ENCODE measurements around the gene BPIFB2.
"Not testable (repeated sequence)": the region's sequence is repeated elsewhere in the genome, so short reads cannot be mapped to it uniquely, and the experiment has no call there.

BPIFB2 gene

DNA sequence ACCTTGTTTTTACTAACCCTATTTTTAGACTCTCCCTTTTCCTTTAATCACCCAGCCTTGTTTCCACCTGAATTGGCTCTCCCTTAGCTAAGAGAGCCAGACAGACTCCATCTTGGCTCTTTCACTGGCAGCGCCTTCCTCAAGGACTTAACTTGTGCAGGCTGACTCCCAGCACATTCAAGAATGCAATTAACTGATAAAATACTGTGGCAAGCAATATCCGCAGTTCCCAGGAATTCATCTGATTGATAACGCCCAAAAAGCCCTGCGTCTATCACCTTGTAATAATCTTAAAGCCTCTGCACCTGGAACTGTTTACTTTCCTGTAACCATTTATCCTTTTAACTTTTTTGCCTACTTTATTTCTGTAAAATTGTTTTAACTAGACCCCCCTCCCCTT is 32.4 kb upstream of the BPIFB2 start:
- H2BK15ac ChIP-seq (ENCODE audit: low read depth, poor library complexity, severe bottlenecking); DNase-seq; H3K4me3 ChIP-seq (ENCODE audit: insufficient read depth in 1 of 2, low read depth in 1 of 2, low read length in 2 of 2); H2AK5ac ChIP-seq (ENCODE audit: low read length, severe bottlenecking); H3K14ac ChIP-seq (ENCODE audit: low read length in 2 of 2); H2BK12ac ChIP-seq (ENCODE audit: low read length in 2 of 2); H3K36me3 ChIP-seq (ENCODE audit: control insufficient read depth in 1 of 2, insufficient read depth in 2 of 2, low read depth in 1 of 2, low read length in 2 of 2); H3K79me1 ChIP-seq (replicated peaks; ENCODE audit: low read length, poor library complexity, severe bottlenecking); H3K9me3 ChIP-seq (ENCODE audit: control insufficient read depth, low read length); H3K27ac ChIP-seq (ENCODE audit: low read length, poor library complexity, severe bottlenecking); H2AFZ ChIP-seq (ENCODE audit: low read depth, low read length); H2BK5ac ChIP-seq (ENCODE audit: low read depth, low read length, poor library complexity, severe bottlenecking); H3K4me1 ChIP-seq (ENCODE audit: control insufficient read depth, insufficient read depth, low read depth, low read length); H2BK120ac ChIP-seq (ENCODE audit: low read depth, low read length); H3K9ac ChIP-seq (ENCODE audit: low read length); H3K18ac ChIP-seq (ENCODE audit: low read depth in 1 of 2, low read length in 2 of 2); H4K8ac ChIP-seq (ENCODE audit: low read length); H3K4ac ChIP-seq (ENCODE audit: low read depth in 1 of 2, low read length in 2 of 2); H3K23ac ChIP-seq (ENCODE audit: low read length in 2 of 2); H3K4me2 ChIP-seq (ENCODE audit: low read length, poor library complexity, severe bottlenecking); H4K91ac ChIP-seq (ENCODE audit: low read length): not testable (repeated sequence)
- 58% methylated on average over 4 of the region's 4 CpGs for WGBS
- peaks cover 4 to 53% of the 10 kb centered on the region in 2 experiments for H3K27me3 ChIP-seq (ENCODE audit: control insufficient read depth in 1 of 2, insufficient read depth in 1 of 2, low read length in 2 of 2)

DNA sequence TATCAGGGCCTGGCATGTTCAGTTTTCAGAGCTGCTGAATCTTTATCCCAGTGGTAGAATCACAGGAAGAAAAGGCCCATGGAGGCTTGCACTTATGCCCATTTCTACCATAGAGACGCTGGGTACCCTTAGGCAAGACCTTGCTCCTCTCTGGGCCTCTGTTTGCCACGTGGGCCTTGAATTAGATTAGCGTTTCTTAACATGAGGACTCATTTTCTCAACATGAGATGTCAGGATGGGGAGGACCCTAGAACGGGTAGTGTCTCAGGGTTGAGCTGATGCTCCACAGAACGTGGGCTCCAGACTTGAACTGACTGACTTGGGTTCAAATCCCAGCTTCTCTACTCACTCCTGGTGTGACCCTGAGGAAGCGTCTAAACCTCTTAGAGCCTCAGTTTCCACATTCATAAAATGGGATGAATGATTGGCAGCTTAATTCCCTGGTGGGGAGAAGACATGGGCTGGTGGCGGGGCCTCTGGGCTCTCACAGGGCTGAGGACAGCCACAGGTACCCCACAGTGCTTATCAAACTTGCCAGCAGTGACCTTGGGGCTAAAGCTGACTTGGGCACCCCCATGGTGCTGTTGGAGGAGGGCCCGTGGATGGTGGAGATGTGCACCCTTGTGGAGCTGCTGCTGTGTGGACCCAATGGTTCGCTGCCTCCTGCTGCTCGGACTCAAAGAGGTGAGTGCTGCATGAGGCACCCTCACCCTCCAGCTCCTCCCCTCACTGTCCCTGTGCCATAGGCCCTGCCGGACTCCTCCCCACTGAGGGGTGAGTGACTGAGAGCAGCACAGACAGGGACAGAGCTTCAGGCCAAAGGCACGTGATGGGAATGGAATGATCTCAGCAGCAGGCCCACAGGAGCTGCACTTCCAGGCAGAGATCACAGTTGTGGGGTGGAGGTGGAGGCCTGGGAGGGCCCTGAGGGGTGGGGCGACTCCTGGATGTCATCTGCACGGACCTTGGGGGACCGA is 31.5 kb upstream of the BPIFB2 start:
- Histone ChIP-seq H4K8ac (ENCODE audit: low read length) (no peak overlapping the region), H2BK15ac (ENCODE audit: low read depth, poor library complexity, severe bottlenecking) (no peak overlapping the region), H3K4me1 (ENCODE audit: control insufficient read depth, insufficient read depth, low read depth, low read length) (peaks cover 4% of the 10 kb centered on the region), H3K27ac (ENCODE audit: low read length, poor library complexity, severe bottlenecking) (no peak overlapping the region), H3K14ac (ENCODE audit: low read length in 2 of 2) (no peak overlapping the region), H3K27me3 (ENCODE audit: control insufficient read depth in 1 of 2, insufficient read depth in 1 of 2, low read length in 2 of 2) (peaks cover 4 to 58% of the 10 kb centered on the region in 2 experiments), H3K18ac (ENCODE audit: low read depth in 1 of 2, low read length in 2 of 2) (no peak overlapping the region), H3K9me3 (ENCODE audit: control insufficient read depth, low read length) (no peaks in the 10 kb centered on the region), H2AFZ (ENCODE audit: low read depth, low read length) (no peak overlapping the region), H4K91ac (ENCODE audit: low read length) (no peak overlapping the region), H3K4me2 (ENCODE audit: low read length, poor library complexity, severe bottlenecking) (no peak overlapping the region), H2AK5ac (ENCODE audit: low read length, severe bottlenecking) (no peak overlapping the region), H2BK5ac (ENCODE audit: low read depth, low read length, poor library complexity, severe bottlenecking) (no peak overlapping the region), H3K9ac (ENCODE audit: low read length) (no peak overlapping the region), H3K4ac (ENCODE audit: low read depth in 1 of 2, low read length in 2 of 2) (no peak overlapping the region), H3K23ac (ENCODE audit: low read length in 2 of 2) (no peak overlapping the region), H2BK120ac (ENCODE audit: low read depth, low read length) (no peak overlapping the region), H3K4me3 (ENCODE audit: insufficient read depth in 1 of 2, low read depth in 1 of 2, low read length in 2 of 2) (no peak overlapping the region), H3K79me1 (replicated peaks; ENCODE audit: low read length, poor library complexity, severe bottlenecking) (no peaks in the 10 kb centered on the region), H3K36me3 (ENCODE audit: control insufficient read depth in 1 of 2, insufficient read depth in 2 of 2, low read depth in 1 of 2, low read length in 2 of 2) (no peaks in the 10 kb centered on the region), H2BK12ac (ENCODE audit: low read length in 2 of 2) (no peak overlapping the region)
- DNase-seq: no peak
- 76% methylated on average over 14 of the region's 15 CpGs for WGBS

GRCh38 chr20:32976746-32977145 is 30.8 kb upstream of the BPIFB2 start:
- Histone ChIP-seq H3K18ac (ENCODE audit: low read depth in 1 of 2, low read length in 2 of 2) (no peak overlapping the region), H3K79me1 (replicated peaks; ENCODE audit: low read length, poor library complexity, severe bottlenecking) (no peaks in the 10 kb centered on the region), H3K4me2 (ENCODE audit: low read length, poor library complexity, severe bottlenecking) (no peak overlapping the region), H2BK12ac (ENCODE audit: low read length in 2 of 2) (no peak overlapping the region), H3K4ac (ENCODE audit: low read depth in 1 of 2, low read length in 2 of 2) (no peak overlapping the region), H3K4me3 (ENCODE audit: insufficient read depth in 1 of 2, low read depth in 1 of 2, low read length in 2 of 2) (no peak overlapping the region), H4K91ac (ENCODE audit: low read length) (no peak overlapping the region), H3K9me3 (ENCODE audit: control insufficient read depth, low read length) (no peaks in the 10 kb centered on the region), H4K8ac (ENCODE audit: low read length) (no peak overlapping the region), H3K4me1 (ENCODE audit: control insufficient read depth, insufficient read depth, low read depth, low read length) (peaks cover 4% of the 10 kb centered on the region), H3K36me3 (ENCODE audit: control insufficient read depth in 1 of 2, insufficient read depth in 2 of 2, low read depth in 1 of 2, low read length in 2 of 2) (no peaks in the 10 kb centered on the region), H3K27ac (ENCODE audit: low read length, poor library complexity, severe bottlenecking) (no peak overlapping the region), H3K14ac (ENCODE audit: low read length in 2 of 2) (no peak overlapping the region), H2BK15ac (ENCODE audit: low read depth, poor library complexity, severe bottlenecking) (no peak overlapping the region), H3K27me3 (ENCODE audit: control insufficient read depth in 1 of 2, insufficient read depth in 1 of 2, low read length in 2 of 2) (peaks cover 4 to 64% of the 10 kb centered on the region in 2 experiments), H3K23ac (ENCODE audit: low read length in 2 of 2) (no peak overlapping the region), H2BK120ac (ENCODE audit: low read depth, low read length) (no peak overlapping the region), H2AK5ac (ENCODE audit: low read length, severe bottlenecking) (no peak overlapping the region), H2AFZ (ENCODE audit: low read depth, low read length) (no peak overlapping the region), H3K9ac (ENCODE audit: low read length) (no peak overlapping the region), H2BK5ac (ENCODE audit: low read depth, low read length, poor library complexity, severe bottlenecking) (no peak overlapping the region)
- DNase-seq: no peak
- 81% methylated on average over 5 of the region's 6 CpGs for WGBS

DNA sequence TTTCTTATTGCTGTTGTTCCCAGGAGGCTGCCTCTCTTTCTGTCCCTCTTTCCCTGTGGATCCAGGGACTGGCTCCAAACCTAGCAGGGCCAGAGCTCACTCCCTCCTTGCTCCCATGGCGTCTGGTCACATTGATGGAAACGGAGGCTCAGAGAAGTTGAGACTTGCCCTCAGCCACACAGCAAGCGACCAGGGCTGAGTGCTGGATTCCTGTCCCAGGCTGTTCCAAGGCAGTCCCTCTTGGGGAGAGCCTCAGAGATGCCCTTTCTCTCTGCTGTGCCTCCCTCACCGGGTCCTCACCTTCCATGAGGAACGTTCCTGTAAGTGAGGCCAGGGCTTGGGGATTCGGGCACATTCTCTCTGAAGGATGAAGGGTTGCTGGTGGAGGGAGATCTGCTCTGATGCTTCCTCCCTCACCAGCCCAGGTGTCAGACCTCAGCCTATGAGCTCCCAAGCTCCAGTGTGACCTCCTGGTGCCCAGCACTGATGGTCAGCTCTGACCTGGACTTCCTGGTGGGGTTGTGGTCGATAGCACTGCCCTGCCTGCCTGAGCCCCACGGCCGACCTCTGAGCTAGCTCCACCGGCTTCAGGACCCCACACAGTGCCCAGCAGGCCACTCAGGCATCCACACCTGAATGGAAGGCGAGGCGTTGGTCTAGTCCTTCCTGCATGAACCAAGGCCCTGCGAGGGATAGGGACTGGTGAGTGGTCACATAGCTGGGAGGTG is 30.1 kb upstream of the BPIFB2 start:
- H3K14ac ChIP-seq (ENCODE audit: low read length in 2 of 2): no peak overlapping the region
- H3K4ac ChIP-seq (ENCODE audit: low read depth in 1 of 2, low read length in 2 of 2): no peak overlapping the region
- no peak overlapping the region for H2AFZ ChIP-seq (ENCODE audit: low read depth, low read length)
- H3K27me3 ChIP-seq (ENCODE audit: control insufficient read depth in 1 of 2, insufficient read depth in 1 of 2, low read length in 2 of 2): peaks cover 6 to 60% of the 10 kb centered on the region in 2 experiments
- no peak overlapping the region for H3K18ac ChIP-seq (ENCODE audit: low read depth in 1 of 2, low read length in 2 of 2)
- peak overlapping the region in 1 of 2 experiments; percentile 9 for H3K23ac ChIP-seq (ENCODE audit: low read length in 2 of 2)
- no peak overlapping the region for H4K8ac ChIP-seq (ENCODE audit: low read length)
- H3K79me1 ChIP-seq (replicated peaks; ENCODE audit: low read length, poor library complexity, severe bottlenecking): no peaks in the 10 kb centered on the region
- H3K36me3 ChIP-seq (ENCODE audit: control insufficient read depth in 1 of 2, insufficient read depth in 2 of 2, low read depth in 1 of 2, low read length in 2 of 2): no peaks in the 10 kb centered on the region
- no peak overlapping the region for H4K91ac ChIP-seq (ENCODE audit: low read length)
- no peak overlapping the region for H3K4me3 ChIP-seq (ENCODE audit: insufficient read depth in 1 of 2, low read depth in 1 of 2, low read length in 2 of 2)
- no peaks in the 10 kb centered on the region for H3K9me3 ChIP-seq (ENCODE audit: control insufficient read depth, low read length)
- H2BK12ac ChIP-seq (ENCODE audit: low read length in 2 of 2): no peak overlapping the region
- no peak overlapping the region for H3K4me2 ChIP-seq (ENCODE audit: low read length, poor library complexity, severe bottlenecking)
- H2BK120ac ChIP-seq (ENCODE audit: low read depth, low read length): no peak overlapping the region
- no peak overlapping the region for H3K9ac ChIP-seq (ENCODE audit: low read length)
- peaks cover 4% of the 10 kb centered on the region for H3K4me1 ChIP-seq (ENCODE audit: control insufficient read depth, insufficient read depth, low read depth, low read length)
- DNase-seq: no peak
- no peak overlapping the region for H3K27ac ChIP-seq (ENCODE audit: low read length, poor library complexity, severe bottlenecking)
- H2BK15ac ChIP-seq (ENCODE audit: low read depth, poor library complexity, severe bottlenecking): no peak overlapping the region
- 75% methylated on average over 12 of the region's 13 CpGs for WGBS
- no peak overlapping the region for H2AK5ac ChIP-seq (ENCODE audit: low read length, severe bottlenecking)
- no peak overlapping the region for H2BK5ac ChIP-seq (ENCODE audit: low read depth, low read length, poor library complexity, severe bottlenecking)
